ENCODE results near the gene NOSTRIN. TPM values are rescaled to one million over a fixed set of nuclear protein-coding genes. Genes with fewer than 3 reads are reported as not detected.

NOSTRIN gene
- polyA plus RNA-seq, 1 donor (not counting 4 experiments of a cell fraction or from before 2014, with no cell fraction given) = not detected

GRCh38 chr2:168798888-168799410, 3.5 kb upstream of the NOSTRIN start:
- Histone ChIP-seq H3K9me3 (ENCODE audit: control insufficient read depth, low read depth, low read length) (no peaks in the 10 kb centered on the region), H3K27ac (ENCODE audit: control insufficient read depth, insufficient read depth, low read length) (no peak overlapping the region), H3K4me2 (ENCODE audit: control insufficient read depth, extremely low read depth, insufficient read depth, low read depth, low read length) (no peak overlapping the region), H4K20me1 (ENCODE audit: control insufficient read depth, extremely low read depth, insufficient read depth, low read length) (no peaks in the 10 kb centered on the region), H3K27me3 (ENCODE audit: control insufficient read depth, extremely low read depth, insufficient read depth, low read length) (no peaks in the 10 kb centered on the region), H3K4me1 (ENCODE audit: control insufficient read depth, extremely low read depth, insufficient read depth, low read length) (no peaks in the 10 kb centered on the region), H2AFZ (ENCODE audit: control insufficient read depth, low read length) (no peak overlapping the region), H3K79me2 (ENCODE audit: control insufficient read depth, insufficient read depth, low read length) (no peaks in the 10 kb centered on the region), H3K4me3 (ENCODE audit: control insufficient read depth in 2 of 3, extremely low read depth in 1 of 3, insufficient read depth in 2 of 3, low read depth in 1 of 3, low read length in 3 of 3) (no peak overlapping the region), H3K9ac (ENCODE audit: control insufficient read depth, extremely low read depth, insufficient read depth, low read length) (no peak overlapping the region), H3K36me3 (ENCODE audit: control insufficient read depth in 2 of 2, extremely low read depth in 1 of 2, insufficient read depth in 2 of 2, low read length in 2 of 2) (no peaks in the 10 kb centered on the region), H3K9me1 (ENCODE audit: control insufficient read depth, extremely low read depth, insufficient read depth, low read length) (no peaks in the 10 kb centered on the region)
- TF ChIP-seq EZH2 (IDR thresholded peaks at IDR 0.05; ENCODE audit: low read length) (no peak), CTCF (optimal IDR thresholded peaks at IDR 0.05 in 1 of 3, IDR thresholded peaks at IDR 0.05 in 1 of 3, conservative IDR thresholded peaks at IDR 0.05 in 1 of 3; ENCODE audit: extremely low read depth in 1 of 3, insufficient read depth in 2 of 3, low read length in 3 of 3) (no peak)
- DNase-seq (ENCODE audit: low read depth, low spot score) (no peak), FAIRE-seq (no peak)
- dilution Hi-C loops (cut with MboI; ENCODE audit: extremely low pct_ligation_motif_present, low sequenced_read_pairs) = no loop called here

- TF ChIP-seq EZH2 (IDR thresholded peaks at IDR 0.05; ENCODE audit: low read length) (no peak), CTCF (optimal IDR thresholded peaks at IDR 0.05 in 1 of 3, IDR thresholded peaks at IDR 0.05 in 1 of 3, conservative IDR thresholded peaks at IDR 0.05 in 1 of 3; ENCODE audit: extremely low read depth in 1 of 3, insufficient read depth in 2 of 3, low read length in 3 of 3) (no peak)
- FAIRE-seq = no peak
- Histone ChIP-seq H4K20me1 (ENCODE audit: control insufficient read depth, extremely low read depth, insufficient read depth, low read length) (no peaks in the 10 kb centered on the region), H3K9ac (ENCODE audit: control insufficient read depth, extremely low read depth, insufficient read depth, low read length) (no peak overlapping the region), H3K4me1 (ENCODE audit: control insufficient read depth, extremely low read depth, insufficient read depth, low read length) (no peaks in the 10 kb centered on the region), H3K9me1 (ENCODE audit: control insufficient read depth, extremely low read depth, insufficient read depth, low read length) (no peaks in the 10 kb centered on the region), H3K27ac (ENCODE audit: control insufficient read depth, insufficient read depth, low read length) (no peak overlapping the region), H3K4me3 (ENCODE audit: control insufficient read depth in 2 of 3, extremely low read depth in 1 of 3, insufficient read depth in 2 of 3, low read depth in 1 of 3, low read length in 3 of 3) (no peak overlapping the region), H2AFZ (ENCODE audit: control insufficient read depth, low read length) (no peak overlapping the region), H3K4me2 (ENCODE audit: control insufficient read depth, extremely low read depth, insufficient read depth, low read depth, low read length) (no peak overlapping the region), H3K9me3 (ENCODE audit: control insufficient read depth, low read depth, low read length) (no peaks in the 10 kb centered on the region), H3K27me3 (ENCODE audit: control insufficient read depth, extremely low read depth, insufficient read depth, low read length) (no peaks in the 10 kb centered on the region), H3K36me3 (ENCODE audit: control insufficient read depth in 2 of 2, extremely low read depth in 1 of 2, insufficient read depth in 2 of 2, low read length in 2 of 2) (no peaks in the 10 kb centered on the region), H3K79me2 (ENCODE audit: control insufficient read depth, insufficient read depth, low read length) (no peaks in the 10 kb centered on the region)
- dilution Hi-C loops (cut with MboI; ENCODE audit: extremely low pct_ligation_motif_present, low sequenced_read_pairs) = no loop called here
- no peak for DNase-seq (ENCODE audit: low read depth, low spot score)
Measured at GRCh38 chr2:168801471-168801870, 966 bp upstream of the NOSTRIN start.

All from keratinocyte (primary cell).